Neural cell (in vitro differentiated cells): ENCODE data around the gene ZNF697.

Source experiments
- CTCF ChIP-seq: fragments of 450-650 bp; IDR thresholded peaks from 2 replicates; pipeline ENCODE4 v1.5.1; 2014; ENCODE audit warnings: antibody characterized with exemption, mild to moderate bottlenecking, moderate library complexity; ENCODE audit not compliant: poor library complexity, severe bottlenecking
- POLR2AphosphoS5 ChIP-seq: IDR thresholded peaks from 2 replicates; pipeline ENCODE4 v1.6.1; 2012

GRCh38 chr1:119681560-119681959, 33.5 kb upstream of the ZNF697 start:
- TF ChIP-seq POLR2AphosphoS5 (no peak), CTCF (no peak)
